H1 (cell line): Measurements from ENCODE around the gene FXYD7. TPM values are rescaled to one million over a fixed set of nuclear protein-coding genes. Genes with fewer than 3 reads are reported as not detected.

Experiments used
- CHD7 ChIP-seq: fragments of 300-600 bp; sonication (generic); IDR thresholded peaks from 2 replicates; pipeline ENCODE4 v1.7.1; 2012; ENCODE audit warnings: low read length, moderate library complexity, mild to moderate bottlenecking, inconsistent platforms; ENCODE audit not compliant: insufficient replicate concordance
- JUN ChIP-seq: IDR thresholded peaks from 2 replicates; pipeline ENCODE4 v1.6.1; 2011; ENCODE audit warnings: low read depth, mild to moderate bottlenecking, improper control_type of control experiment, low read length
- RBBP5 ChIP-seq: IDR thresholded peaks from 2 replicates; pipeline ENCODE4 v1.7.1; 2012; ENCODE audit warnings: low read depth, mild to moderate bottlenecking, inconsistent platforms, low read length, moderate library complexity, borderline replicate concordance
- SRF ChIP-seq: IDR thresholded peaks from 2 replicates; pipeline ENCODE4 v1.6.1; 2011; ENCODE audit warnings: mild to moderate bottlenecking, low read depth, low read length, moderate library complexity
- TAF1 ChIP-seq: IDR thresholded peaks from 2 replicates; pipeline ENCODE4 v1.6.1; 2011; ENCODE audit warnings: mild to moderate bottlenecking, low read depth, low read length
- TEAD4 ChIP-seq: IDR thresholded peaks from 2 replicates; pipeline ENCODE4 v1.6.1; 2012; ENCODE audit warnings: low read depth, low read length, inconsistent platforms, mixed read lengths
- polyA plus RNA-seq, 7 experiments: library from polyadenylated mRNA; depleted of rRNA in 3 of 7; stranded (reverse) in 5 of 7; unstranded in 2 of 7; fragments of >200 nt in 5 of 7; fragments of 200-250 nt in 2 of 7; gene quantifications; 1 replicate in 5 of 7; 2 replicates in 1 of 7; 4 replicates in 1 of 7; pipeline versions ENCODE4 v1.2.1 to v1.2.3, GENCODE V29; 2011 to 2013; ENCODE audit warnings: missing spikeins in 2 of 7, mixed read lengths in 2 of 7
- total RNA-seq: library from RNA; stranded (reverse); fragmentation: NEBNext Ultra II Directional; extraction: Animal tissue kit (Norgen Biotek cat#: 25700); gene quantifications from 2 replicates; pipeline ENCODE4 v1.2.1, GENCODE V29; 2021

FXYD7 gene
- total and polyA plus RNA-seq, 2 of the 8 experiments (the other 6 are each of a cell fraction or from before 2014, with no cell fraction given) = 12.1 to 14.3 TPM

- TF ChIP-seq CHD7 (no peak), RBBP5 (no peak), JUN (no peak), TEAD4 (no peak), TAF1 (no peak), SRF (no peak)
Measured at GRCh38 chr19:35199481-35199880, 56.4 kb downstream of the FXYD7 start (continued).
